H9 (cell line): ENCODE results near the gene RPL39L. TPM values are rescaled to one million over a fixed set of nuclear protein-coding genes. Genes with fewer than 3 reads are reported as not detected.

Experiments used
- DNase-seq: peaks from one replicate; pipeline ENCODE4 v3.0.0-alpha.2; 2017
- H2AFZ ChIP-seq: one replicate; pipeline ENCODE4 v1.6.1; 2013; ENCODE audit warnings: mild to moderate bottlenecking, low read length, control low read depth, moderate library complexity
- H2AK5ac ChIP-seq: 2 replicates; pipeline ENCODE4 v1.6.1; 2013; ENCODE audit warnings: low read length, control low read depth, mixed read lengths; ENCODE audit not compliant: insufficient read length
- H2BK120ac ChIP-seq: one replicate; pipeline ENCODE4 v1.6.1; 2013; ENCODE audit warnings: low read depth, mild to moderate bottlenecking, low read length, control low read depth, inconsistent platforms; ENCODE audit not compliant: poor library complexity, severe bottlenecking
- H2BK12ac ChIP-seq: 2 replicates; pipeline ENCODE4 v1.6.1; 2013; ENCODE audit warnings: low read length, control low read depth, mixed read lengths, low read depth; ENCODE audit not compliant: insufficient read length
- H2BK15ac ChIP-seq: 2 replicates; pipeline ENCODE4 v1.6.1; 2013; ENCODE audit warnings: low read depth, low read length, control low read depth
- H2BK20ac ChIP-seq: one replicate; pipeline ENCODE4 v1.6.1; 2013; ENCODE audit warnings: low read depth, mild to moderate bottlenecking, low read length, control low read depth, inconsistent platforms; ENCODE audit not compliant: poor library complexity, severe bottlenecking
- H2BK5ac ChIP-seq: 2 replicates; pipeline ENCODE4 v1.6.1; 2013; ENCODE audit warnings: low read length, control low read depth, mixed read lengths; ENCODE audit not compliant: insufficient read length
- H3K14ac ChIP-seq: 2 replicates; pipeline ENCODE4 v1.6.1; 2013; ENCODE audit warnings: low read length, control low read depth; ENCODE audit not compliant: insufficient read depth
- H3K18ac ChIP-seq: 2 replicates; pipeline ENCODE4 v1.6.1; 2013; ENCODE audit warnings: low read depth, mild to moderate bottlenecking, mixed read lengths, low read length, control low read depth; ENCODE audit not compliant: insufficient read length
- H3K23ac ChIP-seq: 2 replicates; pipeline ENCODE4 v1.6.1; 2013; ENCODE audit warnings: low read length, control low read depth, mixed read lengths, low read depth; ENCODE audit not compliant: insufficient read length
- H3K23me2 ChIP-seq: 2 replicates; pipeline ENCODE4 v1.6.1; 2013; ENCODE audit warnings: low read depth, mild to moderate bottlenecking, mixed read lengths, low read length, control low read depth; ENCODE audit not compliant: insufficient read length, poor library complexity, severe bottlenecking
- H3K27ac ChIP-seq: 2 replicates; pipeline ENCODE4 v1.5.1; 2013; ENCODE audit warnings: low read length, control low read depth, mixed read lengths, low read depth; ENCODE audit not compliant: insufficient read length
- H3K27me3 ChIP-seq: 2 replicates; pipeline ENCODE4 v1.6.1; 2013; ENCODE audit warnings: low read length, control low read depth, inconsistent platforms; ENCODE audit not compliant: insufficient read depth
- H3K4ac ChIP-seq: 2 replicates; pipeline ENCODE4 v1.6.1; 2013; ENCODE audit warnings: low read depth, mild to moderate bottlenecking, control low read depth, inconsistent platforms, low read length, moderate library complexity
- H3K4me1 ChIP-seq: 2 replicates; pipeline ENCODE4 v1.6.1; 2013; ENCODE audit warnings: low read length, control low read depth, inconsistent platforms; ENCODE audit not compliant: insufficient read depth
- H3K4me2 ChIP-seq: 2 replicates; pipeline ENCODE4 v1.6.1; 2013; ENCODE audit warnings: low read length, control low read depth, mixed read lengths; ENCODE audit not compliant: insufficient read length, insufficient read depth
- H3K56ac ChIP-seq: 2 replicates; pipeline ENCODE4 v1.6.1; 2013; ENCODE audit warnings: low read depth, mild to moderate bottlenecking, mixed read lengths, low read length, control low read depth; ENCODE audit not compliant: insufficient read length
- H3K79me1 ChIP-seq: 2 replicates; pipeline ENCODE4 v1.6.1; 2013; ENCODE audit warnings: low read depth, mild to moderate bottlenecking, moderate library complexity, low read length, control low read depth, inconsistent platforms; ENCODE audit not compliant: insufficient read depth, poor library complexity, severe bottlenecking
- H3K79me2 ChIP-seq: 2 replicates; pipeline ENCODE4 v1.6.1; 2013; ENCODE audit warnings: low read length, control low read depth, inconsistent platforms; ENCODE audit not compliant: insufficient read depth
- H3K9ac ChIP-seq: 2 replicates; pipeline ENCODE4 v1.6.1; 2013; ENCODE audit warnings: low read length, control low read depth, mixed read lengths; ENCODE audit not compliant: insufficient read length; ENCODE audit errors: extremely low read depth
- H3K9me3 ChIP-seq: one replicate; pipeline ENCODE4 v1.6.1; 2013; ENCODE audit warnings: low read depth, low read length, inconsistent platforms; ENCODE audit not compliant: control insufficient read depth
- H3T11ph ChIP-seq: one replicate; pipeline ENCODE4 v1.6.1; 2013; ENCODE audit warnings: mild to moderate bottlenecking, low read length, control low read depth, inconsistent platforms
- H4K20me1 ChIP-seq: one replicate; pipeline ENCODE4 v1.6.1; 2013; ENCODE audit not compliant: control insufficient read depth, insufficient read length, insufficient read depth
- H4K5ac ChIP-seq: 2 replicates; pipeline ENCODE4 v1.6.1; 2013; ENCODE audit warnings: low read depth, mild to moderate bottlenecking, mixed read lengths, low read length, control low read depth; ENCODE audit not compliant: insufficient read length
- H4K8ac ChIP-seq: replicated peaks from 2 replicates; pipeline ENCODE4 v1.6.1; 2013; ENCODE audit warnings: low read length, control low read depth, mixed read lengths, low read depth; ENCODE audit not compliant: insufficient read length
- H4K91ac ChIP-seq: 2 replicates; pipeline ENCODE4 v1.6.1; 2013; ENCODE audit warnings: low read depth, mild to moderate bottlenecking, moderate library complexity, mixed read lengths, low read length, control low read depth; ENCODE audit not compliant: insufficient read length
- H3K27ac Mint-ChIP-seq, 3 experiments: 2 replicates in 2 of 3; 3 replicates in 1 of 3; pipeline ENCODE4 v1.8.0; 2020 to 2021; ENCODE audit warnings: mixed read lengths in 3 of 3, mild to moderate bottlenecking in 1 of 3, moderate library complexity in 1 of 3
- H3K27me3 Mint-ChIP-seq: 2 replicates; pipeline ENCODE4 v1.8.0; 2021; ENCODE audit warnings: low read depth, mild to moderate bottlenecking, moderate library complexity, mixed read lengths
- H3K36me3 Mint-ChIP-seq, 3 experiments: 2 replicates in 2 of 3; 3 replicates in 1 of 3; pipeline ENCODE4 v1.8.0; 2020 to 2021; ENCODE audit warnings: low read depth in 3 of 3, mixed read lengths in 3 of 3; ENCODE audit not compliant: insufficient read depth in 1 of 3
- H3K4me1 Mint-ChIP-seq, 2 experiments: 2 replicates each; pipeline ENCODE4 v1.8.0; 2020; ENCODE audit warnings: mixed read lengths in 2 of 2
- H3K4me3 Mint-ChIP-seq, 2 experiments: 2 replicates in 1 of 2; 3 replicates in 1 of 2; pipeline ENCODE4 v1.8.0; 2020 to 2021; ENCODE audit warnings: mild to moderate bottlenecking in 2 of 2, mixed read lengths in 2 of 2, moderate library complexity in 1 of 2
- H3K9me3 Mint-ChIP-seq, 2 experiments: 2 replicates in 1 of 2; 3 replicates in 1 of 2; pipeline ENCODE4 v1.8.0; 2020; ENCODE audit warnings: mild to moderate bottlenecking in 2 of 2, mixed read lengths in 2 of 2, moderate library complexity in 1 of 2
- CTCF ChIP-seq: fragments of 200-600 bp; sonication (generic); conservative IDR thresholded peaks from 3 replicates; pipeline ENCODE4 v1.8.0; 2021; ENCODE audit warnings: antibody characterized with exemption, mild to moderate bottlenecking
- WGBS: extraction: QIAGEN DNeasy Blood & Tissue Kit; methylation state at CpG from one replicate; pipeline ENCODE4 v1.1.7; 2013; ENCODE audit warnings: missing lambda C conversion rate, low lambda C conversion rate, mixed read lengths; ENCODE audit not compliant: insufficient read length; ENCODE audit errors: extremely low coverage; 5-methylcytosine and 5-hydroxymethylcytosine counted together
- total RNA-seq: library from RNA; stranded (reverse); gene quantifications from 2 replicates; pipeline ENCODE4 v1.2.1, GENCODE V29; 2021

The RPL39L gene
- total RNA-seq, 1 experiment from 2014 or later = 71.7 TPM

- H3K56ac ChIP-seq = no peak overlapping the region
- H3K23ac ChIP-seq = no peak overlapping the region
- TF ChIP-seq CTCF = no peak
- H4K20me1 ChIP-seq = no peaks in the 10 kb centered on the region
- H2AFZ ChIP-seq = no peak overlapping the region
- H3T11ph ChIP-seq = no peak overlapping the region
- peaks cover 0 to 4% (median 3%) of the 10 kb centered on the region in 3 experiments; a peak in 4 of 7 replicates for H3K36me3 Mint-ChIP-seq
- DNase-seq = no peak
- H2BK15ac ChIP-seq = no peak overlapping the region
- H3K27me3 ChIP-seq = no peaks in the 10 kb centered on the region; the same call in 1 of the 2 replicates
- H2BK12ac ChIP-seq = no peak overlapping the region
- H3K4me3 Mint-ChIP-seq = no peak overlapping the region
- no peak overlapping the region for H2BK120ac ChIP-seq
- H3K9me3 Mint-ChIP-seq = no peaks in the 10 kb centered on the region
- H3K4me1 ChIP-seq = no peaks in the 10 kb centered on the region
- no peaks in the 10 kb centered on the region for H3K23me2 ChIP-seq
- no peak overlapping the region for H3K14ac ChIP-seq
- peak overlapping the region in 1 of 3 experiments; percentile 20; a peak in 1 of 7 replicates for H3K27ac Mint-ChIP-seq
- no peaks in the 10 kb centered on the region for H3K27me3 Mint-ChIP-seq
- H4K5ac ChIP-seq = no peak overlapping the region
- H3K9ac ChIP-seq = no peak overlapping the region
- H4K91ac ChIP-seq = no peak overlapping the region
- no peaks in the 10 kb centered on the region for H3K9me3 ChIP-seq
- no CpG with 5 or more reads among the region's 2 CpGs for WGBS
- H3K4me2 ChIP-seq = no peak overlapping the region
- H3K79me1 ChIP-seq = no peaks in the 10 kb centered on the region
- no peak overlapping the region for H2AK5ac ChIP-seq
- peaks cover 5 to 6% of the 10 kb centered on the region in 2 experiments; a peak in 3 of 4 replicates for H3K4me1 Mint-ChIP-seq
- H3K79me2 ChIP-seq = no peaks in the 10 kb centered on the region
- H2BK5ac ChIP-seq = no peak overlapping the region
- H3K18ac ChIP-seq = no peak overlapping the region
- no peak overlapping the region for H3K27ac ChIP-seq
- no peak overlapping the region for H2BK20ac ChIP-seq
- H3K4ac ChIP-seq = no peak overlapping the region
- no peak overlapping the region for H4K8ac ChIP-seq
These were observed 19.0 kb downstream of the RPL39L start for GRCh38 chr3:187120326-187120725.
